Loucy (cell line): ENCODE data around the gene PEBP1.

Source experiments
- EZH2phosphoT487 ChIP-seq: fragments of 200-600 bp; IDR thresholded peaks from 2 replicates; pipeline ENCODE4 v1.6.1; 2018; ENCODE audit warnings: antibody characterized with exemption, mild to moderate bottlenecking, moderate library complexity, borderline replicate concordance
- TF ChIP-seq, protein P1 (sequence below): fragments of 200-600 bp; sonication (generic); conservative IDR thresholded peaks from 2 replicates; pipeline ENCODE4 v1.5.1; 2014; ENCODE audit warnings: mild to moderate bottlenecking, antibody characterized with exemption, low read length

DNA sequence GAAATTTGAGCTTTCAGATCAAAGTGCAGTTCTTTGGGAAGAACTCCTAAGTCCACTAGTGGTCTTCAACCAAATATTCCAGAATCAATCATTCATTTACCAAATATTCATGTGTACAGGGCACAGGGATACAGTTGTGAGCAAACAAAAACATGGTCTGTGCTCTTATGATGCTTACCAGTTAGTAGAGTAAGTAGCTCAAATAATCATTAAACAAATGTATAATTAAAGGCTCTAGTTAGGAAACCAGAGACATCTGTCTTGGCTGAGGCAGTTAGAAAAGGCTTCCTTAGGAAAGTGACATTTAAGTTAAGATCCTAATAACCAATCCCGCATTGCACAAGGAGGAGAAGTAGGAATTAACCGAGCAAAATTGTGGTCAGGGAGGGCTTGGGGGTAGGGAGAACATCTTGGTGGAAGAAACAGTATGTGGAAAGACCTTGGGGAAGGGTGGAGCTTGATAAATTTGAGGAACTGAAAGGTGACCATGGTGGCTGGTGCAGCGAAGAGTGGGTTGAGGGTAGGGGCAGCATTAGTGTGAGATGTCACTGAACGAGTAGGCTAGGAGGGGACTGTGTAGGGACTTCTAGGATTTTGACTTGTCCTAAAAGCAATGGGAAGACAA, 40.0 kb downstream of the PEBP1 start:
- TF ChIP-seq, protein P1, sequence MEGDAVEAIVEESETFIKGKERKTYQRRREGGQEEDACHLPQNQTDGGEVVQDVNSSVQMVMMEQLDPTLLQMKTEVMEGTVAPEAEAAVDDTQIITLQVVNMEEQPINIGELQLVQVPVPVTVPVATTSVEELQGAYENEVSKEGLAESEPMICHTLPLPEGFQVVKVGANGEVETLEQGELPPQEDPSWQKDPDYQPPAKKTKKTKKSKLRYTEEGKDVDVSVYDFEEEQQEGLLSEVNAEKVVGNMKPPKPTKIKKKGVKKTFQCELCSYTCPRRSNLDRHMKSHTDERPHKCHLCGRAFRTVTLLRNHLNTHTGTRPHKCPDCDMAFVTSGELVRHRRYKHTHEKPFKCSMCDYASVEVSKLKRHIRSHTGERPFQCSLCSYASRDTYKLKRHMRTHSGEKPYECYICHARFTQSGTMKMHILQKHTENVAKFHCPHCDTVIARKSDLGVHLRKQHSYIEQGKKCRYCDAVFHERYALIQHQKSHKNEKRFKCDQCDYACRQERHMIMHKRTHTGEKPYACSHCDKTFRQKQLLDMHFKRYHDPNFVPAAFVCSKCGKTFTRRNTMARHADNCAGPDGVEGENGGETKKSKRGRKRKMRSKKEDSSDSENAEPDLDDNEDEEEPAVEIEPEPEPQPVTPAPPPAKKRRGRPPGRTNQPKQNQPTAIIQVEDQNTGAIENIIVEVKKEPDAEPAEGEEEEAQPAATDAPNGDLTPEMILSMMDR = no peak
- TF ChIP-seq EZH2phosphoT487 = no peak
